ENCODE measurements around the gene DOP1A.

DOP1A gene

GRCh38 chr6:83067448-83068439, at the start of gene DOP1A:
DOP1A (plus strand) TSS chr6:83067671; CDS start chr6:83096978, 29,307 bp downstream.
- peak; percentile 59 for DNase-seq

- DNase-seq: no peak
Observed at GRCh38 chr6:83019741-83020140, 47.7 kb upstream of the DOP1A start.

GRCh38 chr6:83031689-83032088, 35.8 kb upstream of the DOP1A start:
- no peak for DNase-seq

GRCh38 chr6:83038246-83038645, 29.2 kb upstream of the DOP1A start:
- DNase-seq: no peak

- DNase-seq: no peak
Observed at GRCh38 chr6:83042467-83043053, 24.9 kb upstream of the DOP1A start.

GRCh38 chr6:83044091-83044768, 23.2 kb upstream of the DOP1A start:
- DNase-seq: no peak

- no peak for DNase-seq
Observed at GRCh38 chr6:83047065-83047754, 20.3 kb upstream of the DOP1A start.

- DNase-seq: no peak
Observed at GRCh38 chr6:83051377-83052172, 15.9 kb upstream of the DOP1A start.

GRCh38 chr6:83053678-83054077, 13.8 kb upstream of the DOP1A start:
- DNase-seq: no peak

- no peak for DNase-seq
Observed at GRCh38 chr6:83055366-83055964, 12.0 kb upstream of the DOP1A start.

- DNase-seq: no peak
Observed at GRCh38 chr6:83057705-83058321, 9.7 kb upstream of the DOP1A start.

GRCh38 chr6:83061190-83061589, 6.3 kb upstream of the DOP1A start:
- DNase-seq: no peak

GRCh38 chr6:83062225-83062624, 5.2 kb upstream of the DOP1A start:
- no peak for DNase-seq

GRCh38 chr6:83065511-83066192, 1.8 kb upstream of the DOP1A start, which contains the start of gene UBE3D:
UBE3D (minus strand) TSS chr6:83065841; CDS start chr6:83065718, 123 bp downstream.
- peak; percentile 40 for DNase-seq

- DNase-seq: no peak
Observed at GRCh38 chr6:83068616-83069015, 1.1 kb downstream of the DOP1A start.

GRCh38 chr6:83069633-83070032, 2.2 kb downstream of the DOP1A start:
- no peak for DNase-seq

GRCh38 chr6:83071023-83071422, 3.6 kb downstream of the DOP1A start:
- no peak for DNase-seq

- no peak for DNase-seq
Observed at GRCh38 chr6:83071707-83072106, 4.2 kb downstream of the DOP1A start.

- DNase-seq: no peak
Observed at GRCh38 chr6:83072726-83073125, 5.3 kb downstream of the DOP1A start.

GRCh38 chr6:83073615-83074014, 6.1 kb downstream of the DOP1A start:
- DNase-seq: no peak
